HepG2 (cell line): Measurements from ENCODE around the gene TOR4A. TPM values are rescaled to one million over a fixed set of nuclear protein-coding genes. Genes with fewer than 3 reads are reported as not detected.

Source experiments
- DRAP1 ChIP-seq: IDR thresholded peaks from 2 replicates; pipeline ENCODE4 v1.6.1; 2016; ENCODE audit warnings: missing genetic modification reagents, missing compliant biosample characterization
- EEA1 ChIP-seq: sonication (generic); formaldehyde crosslinking; IDR thresholded peaks from 2 replicates; pipeline ENCODE4 v1.5.1; 2020; ENCODE audit warnings: mild to moderate bottlenecking, missing genetic modification reagents, borderline replicate concordance
- ELF3 ChIP-seq: IDR thresholded peaks from 2 replicates; pipeline ENCODE4 v1.6.1; 2016; ENCODE audit warnings: missing genetic modification reagents, missing compliant biosample characterization
- KDM5A ChIP-seq: fragments of 200-600 bp; sonication (generic); IDR thresholded peaks from 2 replicates; pipeline ENCODE4 v1.7.0; 2018; ENCODE audit warnings: antibody characterized with exemption, mild to moderate bottlenecking, low read length, borderline replicate concordance
- NFE2 ChIP-seq: sonication (generic); formaldehyde crosslinking; IDR thresholded peaks from 2 replicates; pipeline ENCODE4 v1.4.0; 2020; ENCODE audit warnings: missing genetic modification reagents
- RARG ChIP-seq: sonication (generic); formaldehyde crosslinking; IDR thresholded peaks from 2 replicates; pipeline ENCODE4 v1.4.0; 2020; ENCODE audit warnings: low read depth, mild to moderate bottlenecking, missing genetic modification reagents
- SCMH1 ChIP-seq: sonication (generic); formaldehyde crosslinking; IDR thresholded peaks from 2 replicates; pipeline ENCODE4 v1.9.0; 2021; ENCODE audit warnings: missing genetic modification reagents, mild to moderate bottlenecking, borderline replicate concordance
- SNAPC2 ChIP-seq: sonication (generic); formaldehyde crosslinking; IDR thresholded peaks from 2 replicates; pipeline ENCODE4 v1.8.1; 2022; ENCODE audit warnings: mild to moderate bottlenecking, missing genetic modification reagents
- SNAPC4 ChIP-seq: sonication (generic); formaldehyde crosslinking; IDR thresholded peaks from 2 replicates; pipeline ENCODE4 v1.4.0; 2020; ENCODE audit warnings: mild to moderate bottlenecking, missing genetic modification reagents
- SRSF9 ChIP-seq: fragments of 200-400 bp; formaldehyde crosslinking; IDR thresholded peaks from 2 replicates; pipeline ENCODE4 v1.6.1; 2018; ENCODE audit warnings: borderline replicate concordance, mild to moderate bottlenecking, low read depth, low read length; ENCODE audit not compliant: insufficient read depth, poor library complexity, severe bottlenecking
- TCF12 ChIP-seq, 2 experiments: fragments of 450-650 bp in 1 of 2; sonication (generic) in 1 of 2; formaldehyde crosslinking in 1 of 2; IDR thresholded peaks; 2 replicates each; pipeline versions ENCODE4 v1.6.1 to v1.8.0; 2017 to 2022; ENCODE audit warnings: antibody characterized with exemption in 1 of 2, mild to moderate bottlenecking in 1 of 2, missing genetic modification reagents in 1 of 2, moderate library complexity in 1 of 2
- THAP7 ChIP-seq: sonication (generic); formaldehyde crosslinking; IDR thresholded peaks from 2 replicates; pipeline ENCODE4 v1.8.1; 2023; ENCODE audit warnings: mild to moderate bottlenecking, missing genetic modification reagents
- ZFP36L2 ChIP-seq: sonication (generic); formaldehyde crosslinking; IDR thresholded peaks from 2 replicates; pipeline ENCODE4 v1.4.0; 2020; ENCODE audit warnings: missing genetic modification reagents
- ZFP91 ChIP-seq: sonication (generic); formaldehyde crosslinking; IDR thresholded peaks from 2 replicates; pipeline ENCODE4 v1.9.0; 2022; ENCODE audit warnings: missing genetic modification reagents, mild to moderate bottlenecking, borderline replicate concordance
- ZNF12 ChIP-seq: sonication (generic); formaldehyde crosslinking; IDR thresholded peaks from 2 replicates; pipeline ENCODE4 v1.5.0; 2020; ENCODE audit warnings: missing genetic modification reagents
- ZNF230 ChIP-seq: sonication (generic); formaldehyde crosslinking; IDR thresholded peaks from 2 replicates; pipeline ENCODE4 v1.4.0; 2020; ENCODE audit warnings: mild to moderate bottlenecking, missing genetic modification reagents
- ZNF530 ChIP-seq: sonication (generic); formaldehyde crosslinking; IDR thresholded peaks from 2 replicates; pipeline ENCODE4 v1.5.0; 2020; ENCODE audit warnings: low read depth, mild to moderate bottlenecking, missing genetic modification reagents
- ZSCAN21 ChIP-seq: sonication (generic); formaldehyde crosslinking; IDR thresholded peaks from 2 replicates; pipeline ENCODE4 v1.8.0; 2022; ENCODE audit warnings: mild to moderate bottlenecking, missing genetic modification reagents, moderate library complexity, borderline replicate concordance
- polyA plus RNA-seq, 8 experiments: library from polyadenylated mRNA; depleted of rRNA in 3 of 8; stranded (reverse) in 7 of 8; unstranded in 1 of 8; fragments of >200 nt; fragmentation: Illumina TruSeq in 4 of 8; extraction: Trizol in 4 of 8; gene quantifications; 2 replicates each; pipeline versions ENCODE4 v1.2.1 to v1.2.3, GENCODE V29; 2011 to 2016; ENCODE audit warnings: low read depth in 4 of 8, missing spikeins in 1 of 8, mixed read lengths in 1 of 8; ENCODE audit not compliant: insufficient read depth in 1 of 8
- total RNA-seq, 5 experiments: library from RNA; depleted of rRNA; stranded (reverse); fragments of >200 nt; fragmentation: Illumina TruSeq; extraction: Trizol; gene quantifications; 2 replicates each; pipeline ENCODE4 v1.2.3, GENCODE V29; 2016; ENCODE audit warnings: low read depth in 1 of 5
- TF ChIP-seq, protein P1 (sequence below): sonication (generic); formaldehyde crosslinking; IDR thresholded peaks from 2 replicates; pipeline ENCODE4 v1.5.1; 2020; ENCODE audit warnings: missing genetic modification reagents, mild to moderate bottlenecking, borderline replicate concordance

The TOR4A gene
- total and polyA plus RNA-seq, 2 of the 13 experiments (the other 11 are each of a cell fraction or from before 2014, with no cell fraction given) = 11.1 to 14.2 TPM

GRCh38 chr9:137241490-137242268 lies 35.8 kb upstream of the TOR4A start (continued):
- no peak for TF ChIP-seq ZSCAN21 (CRISPR knock-in tag)
- TF ChIP-seq, protein P1, sequence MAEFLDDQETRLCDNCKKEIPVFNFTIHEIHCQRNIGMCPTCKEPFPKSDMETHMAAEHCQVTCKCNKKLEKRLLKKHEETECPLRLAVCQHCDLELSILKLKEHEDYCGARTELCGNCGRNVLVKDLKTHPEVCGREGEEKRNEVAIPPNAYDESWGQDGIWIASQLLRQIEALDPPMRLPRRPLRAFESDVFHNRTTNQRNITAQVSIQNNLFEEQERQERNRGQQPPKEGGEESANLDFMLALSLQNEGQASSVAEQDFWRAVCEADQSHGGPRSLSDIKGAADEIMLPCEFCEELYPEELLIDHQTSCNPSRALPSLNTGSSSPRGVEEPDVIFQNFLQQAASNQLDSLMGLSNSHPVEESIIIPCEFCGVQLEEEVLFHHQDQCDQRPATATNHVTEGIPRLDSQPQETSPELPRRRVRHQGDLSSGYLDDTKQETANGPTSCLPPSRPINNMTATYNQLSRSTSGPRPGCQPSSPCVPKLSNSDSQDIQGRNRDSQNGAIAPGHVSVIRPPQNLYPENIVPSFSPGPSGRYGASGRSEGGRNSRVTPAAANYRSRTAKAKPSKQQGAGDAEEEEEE (CRISPR knock-in tag) = no peak
- no peak for TF ChIP-seq ZNF230 (CRISPR knock-in tag)
- 0 out of 2 replicates have a peak, but pooled peaks have one; percentile 14 for TF ChIP-seq THAP7 (CRISPR knock-in tag)
- TF ChIP-seq TCF12 (IDR thresholded peaks at IDR 0.05) = no peak
- no peak; the same call in 1 of the 2 replicates for TF ChIP-seq TCF12 (CRISPR knock-in tag; IDR thresholded peaks at IDR 0.05)
- no peak for TF ChIP-seq KDM5A
- no peak for TF ChIP-seq NFE2 (CRISPR knock-in tag)
- no peak for TF ChIP-seq SNAPC2
- TF ChIP-seq ZNF530 (CRISPR knock-in tag) = no peak
- no peak for TF ChIP-seq ZFP36L2 (CRISPR knock-in tag)
- TF ChIP-seq SRSF9 = no peak
- no peak for TF ChIP-seq SCMH1 (CRISPR knock-in tag)
- TF ChIP-seq DRAP1 (CRISPR knock-in tag) = peak; percentile 24; the same call in 1 of the 2 replicates
- TF ChIP-seq EEA1 (CRISPR knock-in tag) = no peak
- TF ChIP-seq RARG = no peak
- no peak for TF ChIP-seq ZNF12 (CRISPR knock-in tag)
- no peak for TF ChIP-seq ZFP91 (CRISPR knock-in tag)
- peak; percentile 59; the same call in 1 of the 2 replicates for TF ChIP-seq SNAPC4 (CRISPR knock-in tag)
- no peak for TF ChIP-seq ELF3
